ENCODE results near the gene FAXDC2.

FAXDC2 gene

GRCh38 chr5:154850255-154851062 is at the start of gene FAXDC2:
FAXDC2 (minus strand) TSS chr5:154850603; CDS start chr5:154838178, 12,425 bp downstream.
- Histone ChIP-seq H3K27me3 (replicated peaks) (no peaks in the 10 kb centered on the region), H3K27ac (peak within 1 kb of the TSS; percentile 5), H3K4me3 (ENCODE audit: low read depth, low read length) (peak within 1 kb of the TSS; percentile 64), H3K36me3 (replicated peaks) (no peaks in the 10 kb centered on the region)
- in situ Hi-C loops (cut with HindIII; ENCODE audit: low pct_ligation_motif_present, low sequenced_read_pairs) = no loop called here
- TF ChIP-seq CTCF (IDR thresholded peaks at IDR 0.05; ENCODE audit: low read depth, low read length, missing control alignments) = no peak
- DNase-seq = peak; percentile 85

GRCh38 chr5:154900066-154900465 is 49.7 kb upstream of the FAXDC2 start:
- peaks cover 44% of the 10 kb centered on the region for H3K36me3 ChIP-seq (replicated peaks)
- no peak overlapping the region for H3K4me3 ChIP-seq (ENCODE audit: low read depth, low read length)
- in situ Hi-C loops (cut with HindIII; ENCODE audit: low pct_ligation_motif_present, low sequenced_read_pairs) = no loop called here
- no peak overlapping the region for H3K27ac ChIP-seq
- no peak for DNase-seq
- TF ChIP-seq CTCF (IDR thresholded peaks at IDR 0.05; ENCODE audit: low read depth, low read length, missing control alignments) = no peak
- no peaks in the 10 kb centered on the region for H3K27me3 ChIP-seq (replicated peaks)

- Histone ChIP-seq H3K36me3 (replicated peaks) (peaks cover 40% of the 10 kb centered on the region), H3K27ac (no peak overlapping the region), H3K27me3 (replicated peaks) (no peaks in the 10 kb centered on the region), H3K4me3 (ENCODE audit: low read depth, low read length) (no peak overlapping the region)
- no peak for TF ChIP-seq CTCF (IDR thresholded peaks at IDR 0.05; ENCODE audit: low read depth, low read length, missing control alignments)
- in situ Hi-C loops (cut with HindIII; ENCODE audit: low pct_ligation_motif_present, low sequenced_read_pairs) = no loop called here
- no peak for DNase-seq
These were observed 48.9 kb upstream of the FAXDC2 start for GRCh38 chr5:154899151-154899816.

GRCh38 chr5:154898210-154898609 is 47.8 kb upstream of the FAXDC2 start:
- no peak overlapping the region for H3K4me3 ChIP-seq (ENCODE audit: low read depth, low read length)
- TF ChIP-seq CTCF (IDR thresholded peaks at IDR 0.05; ENCODE audit: low read depth, low read length, missing control alignments) = no peak
- in situ Hi-C loops (cut with HindIII; ENCODE audit: low pct_ligation_motif_present, low sequenced_read_pairs) = no loop called here
- H3K27me3 ChIP-seq (replicated peaks) = no peaks in the 10 kb centered on the region
- H3K27ac ChIP-seq = no peak overlapping the region
- H3K36me3 ChIP-seq (replicated peaks) = peaks cover 47% of the 10 kb centered on the region
- DNase-seq = no peak

- H3K4me3 ChIP-seq (ENCODE audit: low read depth, low read length) = no peak overlapping the region
- peaks cover 36% of the 10 kb centered on the region for H3K36me3 ChIP-seq (replicated peaks)
- in situ Hi-C loops (cut with HindIII; ENCODE audit: low pct_ligation_motif_present, low sequenced_read_pairs) = no loop called here
- no peaks in the 10 kb centered on the region for H3K27me3 ChIP-seq (replicated peaks)
- no peak for TF ChIP-seq CTCF (IDR thresholded peaks at IDR 0.05; ENCODE audit: low read depth, low read length, missing control alignments)
- H3K27ac ChIP-seq = no peak overlapping the region
- no peak for DNase-seq
These were observed 46.3 kb upstream of the FAXDC2 start for GRCh38 chr5:154896562-154897165.

Measured in brain microvascular endothelial cell (primary cell).